PC-9 (cell line): ENCODE data around the gene CNNM3. TPM values are rescaled to one million over a fixed set of nuclear protein-coding genes. Genes with fewer than 3 reads are reported as not detected.

ENCODE experiments used
- BruUV-seq: library from RNA; stranded (reverse); fragments of 400-500 nt; replicated peaks from 2 replicates; lab custom pipeline; 2021; lab: Mats Ljungman, UMichigan
- CTCF ChIA-PET: fragments of 300-600 bp; sonication (Branson Sonifier 250); formaldehyde crosslinking; loops from one replicate; lab custom pipeline; 2022; ENCODE audit warnings: antibody characterized with exemption; lab: Charles Lee
- POLR2A ChIA-PET: fragments of 300-600 bp; sonication (Branson Sonifier 250); formaldehyde crosslinking; loops from one replicate; lab custom pipeline; 2022; ENCODE audit warnings: antibody characterized with exemption; ENCODE audit not compliant: unreplicated experiment; lab: Charles Lee
- DNase-seq, 2 experiments: peaks; one replicate each; pipeline versions ENCODE4 v3.0.0 to v3.0.0-alpha.2; 2015 to 2022; ENCODE audit warnings: mixed read lengths in 1 of 2
- H2AFZ ChIP-seq: fragments of 200-600 bp; sonication (generic); 2 replicates; pipeline ENCODE4 v1.8.1; 2017; ENCODE audit warnings: antibody characterized with exemption
- H3F3A ChIP-seq: fragments of 200-600 bp; sonication (generic); 2 replicates; pipeline ENCODE4 v1.8.1; 2017; ENCODE audit warnings: antibody characterized with exemption, mild to moderate bottlenecking, low read depth; ENCODE audit not compliant: insufficient read depth
- H3K27ac ChIP-seq: fragments of 200-600 bp; sonication (generic); 2 replicates; pipeline ENCODE4 v1.6.1; 2016; ENCODE audit warnings: mixed run types
- H3K27me3 ChIP-seq: fragments of 200-600 bp; sonication (generic); 2 replicates; pipeline ENCODE4 v1.6.1; 2016; ENCODE audit warnings: low read depth, mixed run types; ENCODE audit not compliant: insufficient read depth
- H3K36me3 ChIP-seq: fragments of 200-600 bp; sonication (generic); 2 replicates; pipeline ENCODE4 v1.6.1; 2016; ENCODE audit warnings: low read depth, mixed run types
- H3K4me1 ChIP-seq: fragments of 200-600 bp; sonication (generic); replicated peaks from 2 replicates; pipeline ENCODE4 v1.6.1; 2016; ENCODE audit warnings: mixed run types; ENCODE audit not compliant: insufficient read depth
- H3K4me2 ChIP-seq: fragments of 200-600 bp; sonication (generic); 2 replicates; pipeline ENCODE4 v1.6.1; 2017; ENCODE audit warnings: mixed run types
- H3K4me3 ChIP-seq: fragments of 200-600 bp; sonication (generic); 2 replicates; pipeline ENCODE4 v1.6.1; 2016; ENCODE audit warnings: mixed run types
- H3K79me2 ChIP-seq: fragments of 200-600 bp; sonication (generic); 2 replicates; pipeline ENCODE4 v1.6.1; 2017; ENCODE audit warnings: low read depth, mixed run types
- H3K9me2 ChIP-seq: fragments of 200-600 bp; sonication (generic); 2 replicates; pipeline ENCODE4 v1.8.1; 2017; ENCODE audit warnings: mild to moderate bottlenecking; ENCODE audit not compliant: insufficient read depth
- H3K9me3 ChIP-seq: fragments of 200-600 bp; sonication (generic); 2 replicates; pipeline ENCODE4 v1.8.1; 2016; ENCODE audit warnings: low read depth; ENCODE audit not compliant: insufficient read depth
- H4K20me1 ChIP-seq: fragments of 200-600 bp; sonication (generic); 2 replicates; pipeline ENCODE4 v1.8.1; 2017; ENCODE audit not compliant: insufficient read depth
- EZH2 ChIP-seq: fragments of 200-600 bp; sonication (generic); IDR thresholded peaks from 2 replicates; pipeline ENCODE4 v1.8.0; 2017; ENCODE audit warnings: antibody characterized with exemption, low read depth
- intact Hi-C: fragments of 100-400 bp; cut with micrococcal nuclease; formaldehyde crosslinking; loops from one replicate; pipeline ENCODE4 v1.10.0; 2022; ENCODE audit not compliant: unreplicated experiment
- total RNA-seq: library from RNA; stranded (reverse); gene quantifications from 2 replicates; pipeline ENCODE4 v1.2.3, GENCODE V29; 2021
- TF ChIP-seq, protein P1 (sequence below): fragments of 200-600 bp; sonication (generic); conservative IDR thresholded peaks from 2 replicates; pipeline ENCODE4 v1.6.1; 2017; ENCODE audit warnings: mixed run types, antibody characterized with exemption, mild to moderate bottlenecking, moderate library complexity

Gene CNNM3
- total RNA-seq, 1 experiment from 2014 or later, result 28.7 TPM

DNA sequence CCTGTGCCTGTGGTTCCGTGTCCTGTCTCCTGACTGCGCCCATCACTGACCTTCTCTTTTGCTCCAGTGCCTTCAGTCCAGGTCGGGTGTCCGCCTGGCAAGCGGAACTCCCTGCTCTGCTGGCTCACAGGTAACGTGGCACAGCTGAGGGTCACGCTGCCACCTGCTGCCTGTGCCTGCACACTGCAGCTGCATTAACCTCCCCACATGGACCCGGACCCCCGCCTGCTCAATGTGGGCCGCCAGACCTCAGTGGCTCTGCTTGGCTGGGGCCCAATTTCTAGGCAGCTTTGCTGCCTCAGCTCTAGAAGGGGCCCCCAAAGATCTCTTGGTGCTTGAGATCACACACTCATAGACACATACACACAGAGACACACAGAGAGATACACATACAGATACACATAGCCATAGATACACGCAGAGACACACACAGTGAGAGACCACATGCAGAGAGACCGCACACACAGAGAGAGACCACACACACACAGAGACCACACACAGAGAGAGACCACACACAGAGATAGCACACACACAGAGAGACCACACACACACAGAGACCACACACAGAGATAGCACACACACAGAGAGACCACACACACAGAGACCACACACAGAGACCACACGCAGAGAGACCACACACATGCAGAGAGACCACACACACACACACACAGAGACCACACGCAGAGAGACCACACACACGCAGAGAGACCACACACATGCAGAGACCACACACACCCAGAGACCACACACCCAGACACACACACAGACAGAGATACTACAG is 14.9 kb upstream of the CNNM3 start:
- H3K9me3 ChIP-seq, result no peaks in the 10 kb centered on the region
- CTCF ChIA-PET, result interaction anchor here (0.6 kb wide), 1 partner anchor 267 kb away, joined by 3 read pairs; no protein-coding TSS in a partner anchor
- H3F3A ChIP-seq, result peaks cover 14% of the 10 kb centered on the region
- H3K4me2 ChIP-seq, result no peak overlapping the region
- no peak overlapping the region for H3K4me3 ChIP-seq
- H4K20me1 ChIP-seq, result no peaks in the 10 kb centered on the region
- TF ChIP-seq, protein P1, sequence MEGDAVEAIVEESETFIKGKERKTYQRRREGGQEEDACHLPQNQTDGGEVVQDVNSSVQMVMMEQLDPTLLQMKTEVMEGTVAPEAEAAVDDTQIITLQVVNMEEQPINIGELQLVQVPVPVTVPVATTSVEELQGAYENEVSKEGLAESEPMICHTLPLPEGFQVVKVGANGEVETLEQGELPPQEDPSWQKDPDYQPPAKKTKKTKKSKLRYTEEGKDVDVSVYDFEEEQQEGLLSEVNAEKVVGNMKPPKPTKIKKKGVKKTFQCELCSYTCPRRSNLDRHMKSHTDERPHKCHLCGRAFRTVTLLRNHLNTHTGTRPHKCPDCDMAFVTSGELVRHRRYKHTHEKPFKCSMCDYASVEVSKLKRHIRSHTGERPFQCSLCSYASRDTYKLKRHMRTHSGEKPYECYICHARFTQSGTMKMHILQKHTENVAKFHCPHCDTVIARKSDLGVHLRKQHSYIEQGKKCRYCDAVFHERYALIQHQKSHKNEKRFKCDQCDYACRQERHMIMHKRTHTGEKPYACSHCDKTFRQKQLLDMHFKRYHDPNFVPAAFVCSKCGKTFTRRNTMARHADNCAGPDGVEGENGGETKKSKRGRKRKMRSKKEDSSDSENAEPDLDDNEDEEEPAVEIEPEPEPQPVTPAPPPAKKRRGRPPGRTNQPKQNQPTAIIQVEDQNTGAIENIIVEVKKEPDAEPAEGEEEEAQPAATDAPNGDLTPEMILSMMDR, result peak; percentile 97
- TF ChIP-seq EZH2, result no peak
- H3K9me2 ChIP-seq, result no peaks in the 10 kb centered on the region
- no peaks in the 10 kb centered on the region for H3K4me1 ChIP-seq
- peak; percentile 65 to 80 for DNase-seq
- no peaks in the 10 kb centered on the region for H3K27me3 ChIP-seq
- BruUV-seq, result no TSS peak
- H2AFZ ChIP-seq, result no peak overlapping the region
- H3K79me2 ChIP-seq, result no peaks in the 10 kb centered on the region
- POLR2A ChIA-PET, result no interaction called here
- no peaks in the 10 kb centered on the region for H3K36me3 ChIP-seq
- intact Hi-C loops, result loop anchor here (1.0 to 5.0 kb wide), 7 partner anchors 38 to 251 kb away; partner anchors contain the start of gene LMAN2L
- H3K27ac ChIP-seq, result no peak overlapping the region

DNA sequence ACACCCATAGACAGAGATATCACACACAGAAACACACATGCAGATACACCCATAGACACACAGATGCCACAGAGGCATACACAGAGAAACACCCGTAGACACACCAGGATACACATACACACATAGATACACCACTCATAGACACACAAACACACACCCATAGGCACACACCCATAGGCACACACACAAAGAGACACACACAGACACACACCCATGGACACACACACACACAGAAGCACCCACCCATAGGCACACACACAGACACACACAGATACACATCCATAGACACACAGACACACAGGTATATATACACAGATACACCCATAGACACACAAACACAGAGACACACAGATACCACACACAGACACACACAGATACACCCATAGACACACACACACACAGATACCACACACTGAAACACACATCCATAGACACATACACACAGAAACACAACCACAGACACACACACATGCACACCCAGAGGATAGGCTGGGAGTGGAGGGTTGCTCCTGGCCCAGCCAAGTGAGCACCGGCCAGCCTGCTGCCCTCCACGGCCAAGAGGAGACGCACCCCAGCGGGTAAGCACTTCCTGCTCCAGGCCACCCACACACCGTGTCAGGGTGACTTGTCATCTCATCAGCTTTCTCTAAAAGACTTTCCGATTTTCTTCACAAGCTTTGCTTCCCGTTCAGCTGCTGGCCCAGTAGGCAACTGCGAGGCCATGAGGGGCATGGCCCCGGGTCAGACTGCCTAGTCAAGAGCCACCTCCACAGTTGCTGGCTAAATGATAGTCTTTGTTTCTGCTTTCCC is 14.1 kb upstream of the CNNM3 start:
- BruUV-seq, result no TSS peak
- H3K79me2 ChIP-seq, result no peaks in the 10 kb centered on the region
- H3K4me2 ChIP-seq, result no peak overlapping the region
- no peak for DNase-seq
- intact Hi-C loops, result loop anchor here (1.0 to 5.0 kb wide), 7 partner anchors 39 to 252 kb away; partner anchors contain the start of gene LMAN2L
- H3K27ac ChIP-seq, result no peak overlapping the region
- no peaks in the 10 kb centered on the region for H3K27me3 ChIP-seq
- no peaks in the 10 kb centered on the region for H4K20me1 ChIP-seq
- H3K9me3 ChIP-seq, result no peaks in the 10 kb centered on the region
- H3F3A ChIP-seq, result peaks cover 14% of the 10 kb centered on the region
- ChIA-PET POLR2A (interaction anchor here (0.6 kb wide), 1 partner anchor 19 kb away, joined by 3 read pairs; no protein-coding TSS in a partner anchor), CTCF (interaction anchor here (0.6 kb wide), 2 partner anchors 38 to 268 kb away, joined by 3 read pairs; no protein-coding TSS in a partner anchor)
- H3K9me2 ChIP-seq, result no peaks in the 10 kb centered on the region
- no peaks in the 10 kb centered on the region for H3K36me3 ChIP-seq
- no peak overlapping the region for H2AFZ ChIP-seq
- no peak for TF ChIP-seq EZH2
- TF ChIP-seq, protein P1, result no peak
- no peaks in the 10 kb centered on the region for H3K4me1 ChIP-seq
- no peak overlapping the region for H3K4me3 ChIP-seq

DNA sequence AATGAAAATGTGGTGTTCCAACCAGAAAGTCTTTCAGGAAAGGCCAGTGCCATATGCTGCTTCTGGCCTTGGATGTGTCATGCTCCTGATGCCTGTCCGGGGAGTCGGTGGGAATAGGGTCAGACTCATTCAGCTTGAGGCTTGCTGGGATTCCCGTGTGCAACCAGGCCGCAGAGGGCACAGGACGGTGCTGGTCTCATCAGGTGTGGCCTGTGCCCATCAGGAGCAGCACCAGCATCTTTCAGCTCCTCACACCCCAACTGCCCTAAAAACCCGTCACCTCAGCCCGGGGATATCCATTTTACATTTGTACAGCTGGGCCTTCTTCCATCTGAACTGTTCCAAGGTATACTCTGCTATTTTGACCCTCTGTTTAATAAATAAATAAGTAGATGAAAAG is 13.3 kb upstream of the CNNM3 start:
- POLR2A ChIA-PET, result interaction anchor here (0.6 kb wide), 1 partner anchor 20 kb away, joined by 3 read pairs; no protein-coding TSS in a partner anchor
- DNase-seq, result no peak
- BruUV-seq, result no TSS peak
- H3K27me3 ChIP-seq, result no peaks in the 10 kb centered on the region
- H3K4me2 ChIP-seq, result no peak overlapping the region
- CTCF ChIA-PET, result interaction anchor here (0.6 kb wide), 1 partner anchor 39 kb away, joined by 3 read pairs; no protein-coding TSS in a partner anchor
- peaks cover 14% of the 10 kb centered on the region for H3F3A ChIP-seq
- H3K27ac ChIP-seq, result no peak overlapping the region
- H3K9me3 ChIP-seq, result no peaks in the 10 kb centered on the region
- intact Hi-C loops, result loop anchor here (5.0 kb wide), 2 partner anchors 185 to 200 kb away; no protein-coding TSS in a partner anchor
- no peaks in the 10 kb centered on the region for H3K36me3 ChIP-seq
- no peaks in the 10 kb centered on the region for H3K79me2 ChIP-seq
- no peaks in the 10 kb centered on the region for H3K9me2 ChIP-seq
- no peaks in the 10 kb centered on the region for H3K4me1 ChIP-seq
- TF ChIP-seq, protein P1, result no peak
- TF ChIP-seq EZH2, result no peak
- no peaks in the 10 kb centered on the region for H4K20me1 ChIP-seq
- no peak overlapping the region for H3K4me3 ChIP-seq
- H2AFZ ChIP-seq, result no peak overlapping the region
